GM19328 (cell line): ENCODE results near the gene FBXO31.

Experiments used
- ATAC-seq: cut with Tn5 transposase; IDR thresholded peaks from one replicate; pipeline ENCODE4 v1.9.1; 2021; ENCODE audit warnings: mild to moderate bottlenecking, moderate library complexity; ENCODE audit not compliant: unreplicated experiment

The FBXO31 gene

GRCh38 chr16:87383505-87384161 is at the start of gene FBXO31:
TSS of gene FBXO31 (minus strand) at chr16:87383776. CDS start at chr16:87383744, 32 bp downstream.
- peak; percentile 51 for ATAC-seq

GRCh38 chr16:87432330-87432915 is 48.8 kb upstream of the FBXO31 start:
- ATAC-seq: no peak

GRCh38 chr16:87431926-87432325 is 48.4 kb upstream of the FBXO31 start:
- no peak for ATAC-seq

- ATAC-seq: no peak
These were observed 43.0 kb upstream of the FBXO31 start for GRCh38 chr16:87426423-87427215.

- no peak for ATAC-seq
These were observed 42.4 kb upstream of the FBXO31 start for GRCh38 chr16:87425941-87426340.

GRCh38 chr16:87424266-87424665 is 40.7 kb upstream of the FBXO31 start:
- ATAC-seq: no peak

GRCh38 chr16:87423429-87423828 is 39.9 kb upstream of the FBXO31 start:
- ATAC-seq: no peak

GRCh38 chr16:87422106-87422505 is 38.5 kb upstream of the FBXO31 start:
- no peak for ATAC-seq

- ATAC-seq: no peak
These were observed 37.7 kb upstream of the FBXO31 start for GRCh38 chr16:87421003-87421912.

- ATAC-seq: no peak
These were observed 36.7 kb upstream of the FBXO31 start for GRCh38 chr16:87420026-87421002.

- no peak for ATAC-seq
These were observed 35.1 kb upstream of the FBXO31 start for GRCh38 chr16:87418644-87419043.

GRCh38 chr16:87418216-87418615 is 34.6 kb upstream of the FBXO31 start:
- no peak for ATAC-seq

GRCh38 chr16:87417528-87417910 is 33.9 kb upstream of the FBXO31 start:
- ATAC-seq: no peak

GRCh38 chr16:87416826-87417527 is 33.4 kb upstream of the FBXO31 start:
- no peak for ATAC-seq

- ATAC-seq: no peak
These were observed 31.9 kb upstream of the FBXO31 start for GRCh38 chr16:87415441-87415840.

GRCh38 chr16:87414251-87414680 is 30.7 kb upstream of the FBXO31 start:
- ATAC-seq: no peak

- ATAC-seq: no peak
These were observed 29.4 kb upstream of the FBXO31 start for GRCh38 chr16:87412996-87413421.

GRCh38 chr16:87412371-87412995 is 28.9 kb upstream of the FBXO31 start:
- no peak for ATAC-seq
